Globus pallidus (tissue), 1 donor: ENCODE results near the gene PDE3B.
"Not testable (repeated sequence)": the region's sequence is repeated elsewhere in the genome, so short reads cannot be mapped to it uniquely, and the experiment has no call there.

Experiments used
- DNase-seq: peaks from one replicate; pipeline ENCODE4 v3.0.0-alpha.2; 2015; ENCODE audit warnings: low spot score

PDE3B gene

DNA sequence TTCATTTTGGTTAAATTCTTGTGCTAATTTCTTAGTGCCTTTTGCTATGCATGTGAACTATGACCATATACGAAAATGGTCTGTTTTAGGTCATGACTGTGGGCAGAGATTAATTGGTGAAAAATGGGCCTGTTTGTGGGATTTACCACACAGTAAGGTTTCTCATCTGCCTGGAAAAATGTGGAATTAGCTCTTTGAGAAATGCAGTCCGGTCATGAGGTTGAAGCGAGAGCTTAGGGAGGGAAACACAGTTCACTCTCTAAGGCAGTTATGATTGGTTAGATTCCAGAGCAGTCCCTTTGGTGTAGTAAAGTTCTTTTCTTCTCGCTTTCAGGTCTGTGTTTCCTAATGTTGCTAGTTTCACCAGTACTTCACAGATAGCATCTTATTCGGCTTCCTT is 1.2 kb upstream of the PDE3B start:
- DNase-seq = no peak

DNA sequence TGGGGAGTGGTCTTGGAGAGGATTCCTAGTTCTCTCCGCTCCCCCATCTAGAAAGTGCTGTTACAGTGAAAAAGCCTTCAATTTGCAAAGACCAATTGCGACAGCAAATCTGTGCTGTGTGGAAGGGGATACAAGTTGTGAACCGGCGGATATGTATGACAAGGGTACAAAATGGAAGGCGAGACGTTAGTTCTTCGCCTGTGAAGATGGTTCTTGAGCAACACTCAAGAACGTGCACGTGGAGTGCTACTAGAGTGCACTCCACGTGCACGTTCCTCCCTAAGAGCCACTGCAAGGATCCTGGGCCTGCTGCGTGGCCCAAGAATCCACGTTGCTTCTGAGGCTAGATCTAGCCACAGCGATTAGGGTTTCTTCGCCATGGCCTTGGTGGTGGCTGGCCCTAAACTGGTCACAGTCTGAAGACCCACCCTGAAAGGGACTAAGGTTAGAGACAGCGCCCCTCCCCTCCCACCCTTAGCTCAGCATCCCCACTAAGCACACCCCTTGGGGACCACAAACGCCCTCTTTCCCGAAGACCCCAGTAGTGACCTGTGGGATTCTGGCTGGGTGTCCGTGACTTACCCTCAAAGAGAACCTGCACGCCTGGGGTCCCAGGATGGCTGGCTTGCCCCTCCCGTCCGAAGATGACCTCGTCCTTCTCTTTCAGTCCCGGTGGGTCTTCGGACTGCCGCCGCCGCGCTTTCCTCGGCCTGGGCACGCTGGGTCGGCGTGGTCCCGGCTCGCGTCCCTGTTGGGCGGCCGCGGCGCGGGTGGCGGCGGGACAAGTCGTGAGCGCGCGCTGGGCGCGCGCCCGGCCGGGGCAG is 519 bp upstream of the PDE3B start:
- no peak for DNase-seq

- no peak for DNase-seq
Measured at GRCh38 chr11:14644226-14645014, 816 bp downstream of the PDE3B start.

DNA sequence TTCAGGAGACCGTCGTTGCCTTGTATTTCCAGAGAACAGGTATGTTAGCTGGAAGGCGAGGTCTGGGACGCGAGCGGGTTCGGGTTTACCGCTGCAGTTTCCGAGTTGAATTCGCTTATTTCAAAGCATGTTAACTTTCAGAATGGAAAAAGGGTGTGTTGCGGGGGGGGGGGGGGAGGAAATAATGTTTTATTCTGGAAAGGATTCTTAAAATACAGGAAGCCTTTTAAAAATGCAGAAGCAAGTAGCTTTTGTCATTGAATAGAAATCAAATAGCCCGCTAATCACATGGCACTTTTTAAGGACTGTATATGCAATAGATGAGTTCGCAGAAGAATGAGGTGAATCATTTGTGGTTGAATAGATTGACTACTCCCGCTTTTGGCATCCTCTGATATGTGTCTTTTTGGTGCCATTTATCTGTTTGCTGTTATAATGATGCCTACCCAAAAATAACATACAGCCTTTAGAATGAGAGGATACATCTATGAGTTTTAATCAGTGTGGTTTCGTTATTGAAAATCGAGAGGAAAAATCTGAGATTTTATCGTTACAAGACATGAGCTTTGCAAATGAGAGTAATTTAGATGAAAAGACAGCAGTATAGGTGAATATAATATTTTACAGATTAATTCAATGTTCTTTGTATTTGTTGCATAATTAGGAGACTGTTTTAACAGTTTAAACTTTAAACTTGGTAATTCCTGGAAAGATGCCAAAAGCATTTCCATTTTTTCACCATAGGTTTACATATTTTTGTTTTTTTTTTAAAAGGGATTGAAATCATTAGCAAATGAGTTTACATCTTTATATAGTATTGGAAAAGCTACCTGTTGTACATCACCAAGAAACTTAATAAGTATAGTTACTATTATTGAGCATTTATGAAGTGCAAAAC is 1.7 kb downstream of the PDE3B start:
- no peak for DNase-seq

DNA sequence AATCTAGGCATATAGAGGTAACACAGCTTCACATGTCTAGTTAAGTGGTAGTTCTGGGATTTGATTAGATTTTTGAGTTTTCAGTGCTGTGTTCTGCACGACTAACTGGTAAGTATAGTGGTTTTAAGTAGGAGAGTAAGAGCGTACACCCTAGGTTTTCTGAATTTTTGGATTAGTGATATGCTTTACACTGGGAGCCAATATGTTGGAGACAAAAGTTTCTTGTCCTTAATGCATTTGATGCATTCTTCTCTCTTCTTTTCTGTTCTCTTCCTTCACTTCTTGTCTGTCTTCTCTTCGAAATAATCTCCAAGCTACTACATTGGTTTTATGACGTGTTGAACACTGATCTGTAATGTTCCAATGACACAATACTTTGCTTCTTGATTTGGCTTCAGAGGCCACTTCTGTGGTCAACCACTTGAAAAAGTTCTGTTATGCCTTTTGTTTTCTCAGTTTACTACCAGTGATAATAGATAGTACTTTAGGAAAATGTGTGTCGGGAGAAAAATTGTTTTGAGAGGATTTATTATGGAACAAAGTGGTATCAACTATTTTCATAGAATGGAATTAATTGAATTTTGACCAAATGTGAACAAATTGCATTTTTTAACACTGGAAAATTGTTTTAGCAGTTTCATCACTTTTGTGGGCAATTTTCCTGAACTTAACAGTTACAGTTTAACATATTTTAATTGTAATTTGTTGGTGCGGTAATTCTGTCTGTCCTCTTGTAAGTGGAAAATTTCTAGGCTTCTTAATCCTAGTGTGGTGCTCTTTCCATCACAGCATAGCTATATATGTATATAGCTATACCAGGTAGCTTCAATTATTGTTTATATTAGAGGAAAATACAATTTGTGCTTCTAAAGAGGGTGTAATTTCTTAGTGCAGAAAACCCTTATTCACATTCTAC is 2.6 kb downstream of the PDE3B start:
- DNase-seq = no peak

- DNase-seq = no peak
Measured at GRCh38 chr11:14650064-14650463, 6.5 kb downstream of the PDE3B start.

DNA sequence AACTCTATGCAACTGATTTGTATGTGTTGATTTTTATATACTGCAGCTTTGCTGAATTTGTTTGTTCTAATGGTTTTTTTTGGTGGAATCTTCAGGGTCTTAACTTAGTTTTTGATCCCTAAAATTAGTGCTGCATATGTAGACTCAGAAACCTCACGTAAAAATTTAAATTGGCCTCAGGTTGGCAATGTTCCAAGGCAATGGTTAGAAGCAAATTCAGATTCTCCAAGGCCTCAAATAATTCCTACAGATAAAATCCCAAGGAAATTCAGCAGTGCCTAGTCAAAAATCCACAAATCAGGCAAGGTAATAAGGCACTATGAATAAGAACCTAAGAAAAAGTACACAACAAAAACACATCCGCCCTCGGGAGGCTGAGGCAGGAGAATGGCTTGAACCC is 9.5 kb downstream of the PDE3B start:
- no peak for DNase-seq

- no peak for DNase-seq
Measured at GRCh38 chr11:14655435-14655834, 11.8 kb downstream of the PDE3B start.

GRCh38 chr11:14656536-14657457 is 13.2 kb downstream of the PDE3B start:
- no peak for DNase-seq

DNA sequence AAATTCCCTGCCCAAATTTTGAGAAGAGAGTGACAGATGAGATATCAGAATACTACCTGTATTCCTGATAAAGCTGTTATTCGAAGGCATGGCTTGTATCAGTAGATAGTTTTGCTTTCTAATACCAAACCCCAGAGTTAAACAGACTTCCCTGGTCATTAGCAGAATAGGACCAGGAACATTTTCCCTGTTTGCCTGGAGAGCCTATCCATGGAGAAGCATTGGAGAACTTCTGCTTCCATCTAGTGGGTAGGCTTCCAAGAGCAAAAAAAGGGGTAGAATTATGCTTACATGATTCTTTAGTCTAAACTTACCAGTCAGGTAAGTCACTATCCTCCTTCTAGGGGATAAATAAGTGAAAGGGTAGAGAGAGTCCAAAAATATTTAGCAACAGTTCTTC is 14.2 kb downstream of the PDE3B start:
- no peak for DNase-seq

DNA sequence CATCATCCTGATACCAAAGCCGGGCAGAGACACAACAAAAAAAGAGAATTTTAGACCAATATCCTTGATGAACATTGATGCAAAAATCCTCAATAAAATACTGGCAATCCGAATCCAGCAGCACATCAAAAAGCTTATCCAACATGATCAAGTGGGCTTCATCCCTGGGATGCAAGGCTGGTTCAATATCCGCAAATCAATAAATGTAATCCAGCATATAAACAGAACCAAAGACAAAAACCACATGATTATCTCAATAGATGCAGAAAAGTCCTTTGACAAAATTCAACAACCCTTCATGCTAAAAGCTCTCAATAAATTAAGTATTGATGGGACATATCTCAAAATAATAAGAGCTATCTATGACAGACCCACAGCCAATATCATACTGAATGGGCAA is 21.3 kb downstream of the PDE3B start:
- DNase-seq = not testable (repeated sequence)

- not testable (repeated sequence) for DNase-seq
Measured at GRCh38 chr11:14667329-14667728, 23.7 kb downstream of the PDE3B start.

GRCh38 chr11:14668731-14669301 is 25.2 kb downstream of the PDE3B start:
- DNase-seq = no peak

DNA sequence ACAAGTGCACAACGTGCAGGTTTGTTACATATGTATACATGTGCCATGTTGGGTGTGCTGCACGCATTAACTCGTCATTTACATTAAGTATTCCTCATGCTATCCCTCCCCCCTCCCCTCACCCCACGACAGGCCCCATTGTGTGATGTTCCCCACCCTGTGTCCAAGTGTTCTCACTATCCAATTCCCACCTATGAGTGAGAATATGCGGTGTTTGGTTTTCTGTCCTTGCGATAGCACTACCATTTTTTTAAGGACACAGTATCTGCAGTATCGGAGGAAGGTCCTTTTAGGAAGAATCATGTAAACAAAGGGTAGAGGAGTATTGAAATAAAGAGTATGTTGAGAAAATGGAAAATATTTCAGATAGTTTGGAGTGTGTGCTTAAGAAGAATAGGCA is 25.9 kb downstream of the PDE3B start:
- DNase-seq = no peak

- DNase-seq = no peak
Measured at GRCh38 chr11:14669958-14670357, 26.4 kb downstream of the PDE3B start.

DNA sequence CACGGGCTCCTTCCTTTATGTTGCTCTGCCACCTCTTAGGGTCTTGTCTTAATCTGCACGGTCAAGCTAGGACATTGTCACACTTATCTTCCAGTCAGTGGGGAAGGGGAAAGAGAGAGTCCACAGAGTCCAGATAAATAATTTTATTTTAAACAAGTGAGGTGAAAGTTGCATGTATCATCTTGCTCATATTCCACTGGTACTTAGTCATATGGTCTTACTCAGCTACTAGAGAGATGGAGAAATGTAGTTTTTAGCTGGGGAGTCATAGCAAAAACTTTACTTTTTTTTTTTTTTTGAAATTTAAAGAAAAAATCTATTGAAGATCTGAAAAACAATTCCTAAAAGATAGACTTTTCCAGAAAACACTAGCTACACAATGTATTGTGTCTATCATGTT is 29.0 kb downstream of the PDE3B start:
- DNase-seq = no peak

DNA sequence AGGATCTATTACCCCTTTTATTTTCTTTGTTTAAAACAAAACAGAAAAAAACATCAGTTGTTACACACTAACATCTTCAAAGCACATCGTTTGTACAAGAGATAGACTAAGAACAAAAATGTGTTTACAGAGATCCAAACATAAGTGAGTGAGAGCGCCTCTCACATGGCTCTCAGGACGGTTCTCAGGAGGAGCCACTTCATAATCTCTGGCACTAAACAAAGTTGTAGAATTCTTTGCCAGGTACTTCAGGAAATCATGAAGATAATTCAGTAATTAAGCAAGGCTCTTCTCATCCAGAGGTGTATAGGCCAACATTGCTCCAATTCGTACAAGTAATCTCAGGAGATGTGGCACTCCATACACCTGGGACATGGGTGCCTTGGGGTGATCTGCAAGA is 29.8 kb downstream of the PDE3B start:
- no peak for DNase-seq

- no peak for DNase-seq
Measured at GRCh38 chr11:14673824-14674405, 30.3 kb downstream of the PDE3B start.

- DNase-seq = no peak
Measured at GRCh38 chr11:14676068-14676467, 32.5 kb downstream of the PDE3B start.
